Brain microvascular endothelial cell (primary cell): ENCODE results near the gene ZNF445.

Source experiments
- DNase-seq: peaks from one replicate; pipeline ENCODE4 v3.0.0-alpha.2; 2020
- H3K27ac ChIP-seq: fragments of 250-450 bp; sonication (Bioruptor Pico); 2 replicates; pipeline ENCODE4 v1.5.1; 2020; ENCODE audit warnings: mild to moderate bottlenecking, moderate library complexity
- H3K27me3 ChIP-seq: fragments of 250-450 bp; sonication (Bioruptor Pico); replicated peaks from 2 replicates; pipeline ENCODE4 v1.5.1; 2020; ENCODE audit warnings: mild to moderate bottlenecking
- H3K36me3 ChIP-seq: fragments of 250-450 bp; sonication (Bioruptor Pico); replicated peaks from 2 replicates; pipeline ENCODE4 v1.5.1; 2020; ENCODE audit warnings: mild to moderate bottlenecking
- H3K4me3 ChIP-seq: 2 replicates; pipeline ENCODE4 v1.5.1; 2011; ENCODE audit warnings: low read depth, mild to moderate bottlenecking, control low read depth, low read length, moderate library complexity
- CTCF ChIP-seq: IDR thresholded peaks from 2 replicates; pipeline ENCODE4 v1.5.1; 2011; ENCODE audit warnings: low read depth, mild to moderate bottlenecking, moderate library complexity, low read length, control low read depth, inconsistent platforms; ENCODE audit errors: missing control alignments
- in situ Hi-C: cut with HindIII; loops from 2 replicates; pipeline ENCODE4 v1.10.0; 2017; ENCODE audit warnings: low sequenced_read_pairs, low pct_ligation_motif_present

ZNF445 gene

GRCh38 chr3:44396200-44397171 lies 81.0 kb downstream of the ZNF445 start:
- H3K27ac ChIP-seq, result no peak overlapping the region
- H3K4me3 ChIP-seq, result no peak overlapping the region
- in situ Hi-C loops, result no loop called here
- no peak for DNase-seq
- no peaks in the 10 kb centered on the region for H3K27me3 ChIP-seq
- no peaks in the 10 kb centered on the region for H3K36me3 ChIP-seq
- TF ChIP-seq CTCF, result no peak

- H3K36me3 ChIP-seq, result no peaks in the 10 kb centered on the region
- TF ChIP-seq CTCF, result no peak
- H3K27ac ChIP-seq, result no peak overlapping the region
- in situ Hi-C loops, result no loop called here
- no peaks in the 10 kb centered on the region for H3K27me3 ChIP-seq
- no peak for DNase-seq
- H3K4me3 ChIP-seq, result no peak overlapping the region
These were observed 81.8 kb downstream of the ZNF445 start for GRCh38 chr3:44395714-44396113.

DNA sequence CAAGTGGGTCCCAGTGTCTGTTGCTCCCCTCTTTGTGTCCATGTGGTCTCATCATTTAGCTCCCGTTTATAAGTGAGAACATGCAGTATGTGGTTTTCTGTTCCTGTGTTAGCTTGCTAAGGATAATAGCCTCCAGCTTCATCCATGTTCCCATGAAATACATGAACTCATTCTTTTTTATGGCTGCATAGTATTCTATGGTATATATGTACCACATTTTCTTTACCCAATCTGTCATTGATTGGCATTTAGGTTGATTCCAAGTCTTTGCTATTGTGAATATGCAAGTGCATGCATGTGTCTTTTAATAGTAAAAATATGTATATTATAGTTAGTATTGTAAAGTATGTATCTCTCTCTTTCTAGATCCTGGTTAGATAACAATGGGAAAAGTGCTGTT lies 85.0 kb downstream of the ZNF445 start:
- H3K36me3 ChIP-seq, result no peaks in the 10 kb centered on the region
- H3K4me3 ChIP-seq, result no peak overlapping the region

GRCh38 chr3:44387404-44387803 lies 90.1 kb downstream of the ZNF445 start:
- Histone ChIP-seq H3K27me3 (no peaks in the 10 kb centered on the region), H3K27ac (no peak overlapping the region), H3K4me3 (no peak overlapping the region), H3K36me3 (no peaks in the 10 kb centered on the region)
- DNase-seq, result no peak
- in situ Hi-C loops, result no loop called here
- no peak for TF ChIP-seq CTCF

More for the DNA sequence above, 85.0 kb downstream of the ZNF445 start:
- TF ChIP-seq CTCF, result no peak
- H3K27ac ChIP-seq, result no peak overlapping the region
- no peaks in the 10 kb centered on the region for H3K27me3 ChIP-seq
- in situ Hi-C loops, result no loop called here
- no peak for DNase-seq
